Measurements from ENCODE around the gene INPP5B.
"Not testable (repeated sequence)": the region's sequence is repeated elsewhere in the genome, so short reads cannot be mapped to it uniquely, and the experiment has no call there.

INPP5B gene

GRCh38 chr1:37946703-37947360 is at the start of gene INPP5B:
Gene INPP5B (minus strand): TSS chr1:37947053. CDS start chr1:37946308, 745 bp downstream.
- peak; percentile 67 to 80 for DNase-seq

- peak in 1 of 2 donors; percentile 27 for DNase-seq
Measured at GRCh38 chr1:37995751-37996345, 49.0 kb upstream of the INPP5B start.

GRCh38 chr1:37994886-37995566 is 48.2 kb upstream of the INPP5B start:
- DNase-seq: no peak

GRCh38 chr1:37989361-37989930 is 42.6 kb upstream of the INPP5B start:
- peak in 1 of 2 donors; percentile 37 for DNase-seq

GRCh38 chr1:37987679-37988078 is 40.8 kb upstream of the INPP5B start:
- no peak for DNase-seq

GRCh38 chr1:37983546-37983945 is 36.7 kb upstream of the INPP5B start:
- DNase-seq: no peak

GRCh38 chr1:37978541-37978940 is 31.7 kb upstream of the INPP5B start:
- DNase-seq: no peak

- peak in 1 of 2 donors; percentile 15 for DNase-seq
Measured at GRCh38 chr1:37975083-37975482, 28.2 kb upstream of the INPP5B start.

- no peak for DNase-seq
Measured at GRCh38 chr1:37974567-37974966, 27.7 kb upstream of the INPP5B start.

- DNase-seq: not testable (repeated sequence)
Measured at GRCh38 chr1:37973684-37974083, 26.8 kb upstream of the INPP5B start.

GRCh38 chr1:37965301-37965700 is 18.4 kb upstream of the INPP5B start:
- DNase-seq: no peak

- DNase-seq: not testable (repeated sequence)
Measured at GRCh38 chr1:37964106-37964505, 17.3 kb upstream of the INPP5B start.

- no peak for DNase-seq
Measured at GRCh38 chr1:37958690-37959089, 11.8 kb upstream of the INPP5B start.

GRCh38 chr1:37955685-37956084 is 8.8 kb upstream of the INPP5B start:
- no peak for DNase-seq

- no peak for DNase-seq
Measured at GRCh38 chr1:37954316-37954971, 7.6 kb upstream of the INPP5B start.

- no peak for DNase-seq
Measured at GRCh38 chr1:37952738-37953137, 5.9 kb upstream of the INPP5B start.

GRCh38 chr1:37951783-37952624 is 5.2 kb upstream of the INPP5B start:
- DNase-seq: no peak

GRCh38 chr1:37951041-37951782 is 4.4 kb upstream of the INPP5B start:
- no peak for DNase-seq

GRCh38 chr1:37949524-37950152 is 2.8 kb upstream of the INPP5B start:
- no peak for DNase-seq

- DNase-seq: no peak
Measured at GRCh38 chr1:37948841-37949240, 2.0 kb upstream of the INPP5B start.

GRCh38 chr1:37948166-37948565 is 1.3 kb upstream of the INPP5B start:
- DNase-seq: no peak

Measured in CD4-positive, alpha-beta T cell treated with Interleukin-1 beta for 1 hour (primary cell).